NCI-H446 (cell line): Measurements from ENCODE around the gene FUT8.
"Not testable (repeated sequence)": the region's sequence is repeated elsewhere in the genome, so short reads cannot be mapped to it uniquely, and the experiment has no call there.

Experiments
- DNase-seq, 2 experiments: peaks; one replicate each; lab custom pipeline; 2025; lab: John Stamatoyannopoulos, UW

FUT8 gene

GRCh38 chr14:65622703-65623102, 210.2 kb downstream of the FUT8 start:
- DNase-seq, result no peak

DNA sequence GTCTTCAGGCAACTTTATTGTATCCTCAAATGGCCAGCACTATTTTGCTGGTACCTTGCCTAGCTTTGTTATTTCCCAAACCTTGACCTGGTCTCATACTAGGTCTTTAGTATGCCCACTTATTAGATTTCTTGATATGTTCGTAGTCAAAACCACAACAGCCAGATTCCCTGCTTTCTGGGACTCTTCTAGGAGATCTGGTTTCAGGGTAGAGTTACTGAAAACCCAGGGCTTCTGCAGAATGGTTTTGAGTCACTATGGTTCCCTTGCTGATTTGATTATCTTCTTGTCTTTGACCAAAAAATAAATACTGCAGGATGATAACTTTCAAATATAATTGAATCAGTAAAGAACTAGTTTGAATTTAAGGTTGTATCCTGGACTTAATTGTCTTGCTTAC, 211.2 kb downstream of the FUT8 start:
- DNase-seq, result no peak

GRCh38 chr14:65627315-65627714, 214.8 kb downstream of the FUT8 start:
- no peak for DNase-seq

DNA sequence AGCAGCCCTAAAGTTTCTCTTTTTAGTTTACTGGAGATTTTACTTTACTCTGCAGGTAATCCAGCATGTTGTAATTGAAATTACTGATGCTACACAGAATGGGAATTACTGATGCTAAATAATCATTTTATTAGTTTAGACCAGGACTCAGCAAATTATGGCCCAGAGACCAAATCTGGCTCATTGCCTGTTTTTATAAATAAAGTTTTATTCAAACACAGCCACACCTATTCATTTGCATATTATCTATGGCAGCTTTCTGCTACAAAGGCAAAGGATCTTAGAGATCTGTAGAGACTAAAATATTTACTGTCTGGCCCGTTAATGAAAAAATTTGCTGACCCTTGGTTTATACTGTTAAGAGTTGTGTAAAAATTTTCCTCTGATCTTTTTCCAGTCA, 216.1 kb downstream of the FUT8 start:
- no peak for DNase-seq

DNA sequence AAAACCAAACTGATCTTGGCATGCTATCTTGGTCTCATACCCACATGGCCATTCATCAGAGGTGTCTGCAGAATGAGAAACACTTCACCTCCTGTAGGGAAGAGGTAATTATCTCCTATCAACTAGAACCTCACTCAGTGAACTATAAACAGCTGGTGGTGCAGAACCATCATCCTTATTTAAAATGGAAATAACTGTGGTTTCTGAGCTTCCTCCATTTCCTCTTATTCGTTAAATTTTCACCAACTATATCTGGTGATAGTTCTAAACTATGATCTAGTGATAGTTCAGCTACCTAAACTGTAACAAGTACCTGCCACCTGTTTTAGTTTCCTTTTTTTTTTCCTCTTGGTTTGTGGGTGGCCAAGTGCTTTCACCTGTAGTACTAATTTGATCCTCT, 218.5 kb downstream of the FUT8 start:
- DNase-seq, result no peak

DNA sequence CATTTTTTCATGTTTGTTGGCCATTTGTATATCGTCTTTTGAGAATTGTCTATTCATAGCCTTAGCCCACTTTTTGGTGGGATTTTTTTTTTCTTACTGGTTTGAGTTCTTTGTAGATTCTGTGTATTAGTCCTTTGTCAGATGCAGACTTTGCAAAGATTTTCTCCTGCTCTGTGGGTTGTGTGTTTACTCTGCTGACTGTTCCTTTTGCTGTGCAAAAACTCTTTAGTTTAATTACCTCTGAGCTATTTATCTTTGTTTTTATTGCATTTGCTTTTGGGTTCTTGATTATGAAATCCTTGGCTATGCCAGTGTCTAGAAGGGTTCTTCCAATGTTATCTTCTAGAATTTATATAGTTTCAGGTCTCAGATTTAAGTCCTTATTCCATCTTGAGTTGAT, 220.0 kb downstream of the FUT8 start:
- DNase-seq, result no peak

- DNase-seq, result not testable (repeated sequence)
These were observed 221.1 kb downstream of the FUT8 start for GRCh38 chr14:65633666-65634065.

- no peak for DNase-seq
These were observed 225.2 kb downstream of the FUT8 start for GRCh38 chr14:65637780-65638179.

- no peak for DNase-seq
These were observed 226.7 kb downstream of the FUT8 start for GRCh38 chr14:65639216-65639615.

DNA sequence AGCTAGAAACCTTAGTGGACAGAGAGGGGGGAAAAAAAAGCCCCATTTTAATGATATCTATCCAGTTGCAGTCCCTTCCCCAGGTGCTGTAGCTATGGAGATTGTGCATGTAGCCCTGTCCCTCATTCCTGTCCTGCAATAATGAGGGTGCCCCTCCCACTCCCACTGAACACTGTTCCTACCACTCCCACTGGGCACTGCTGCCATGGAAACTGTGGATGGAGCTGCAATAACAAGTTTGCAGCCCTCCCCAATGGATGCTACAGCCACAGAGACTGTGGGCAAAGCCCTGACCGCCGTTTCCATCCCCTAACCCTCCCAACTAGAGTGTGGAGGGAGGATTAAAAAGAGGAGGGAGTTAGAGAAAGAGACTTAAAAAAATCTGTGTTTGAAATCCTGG, 238.3 kb downstream of the FUT8 start:
- no peak for DNase-seq

- DNase-seq, result no peak
These were observed 244.0 kb downstream of the FUT8 start for GRCh38 chr14:65656554-65656953.

DNA sequence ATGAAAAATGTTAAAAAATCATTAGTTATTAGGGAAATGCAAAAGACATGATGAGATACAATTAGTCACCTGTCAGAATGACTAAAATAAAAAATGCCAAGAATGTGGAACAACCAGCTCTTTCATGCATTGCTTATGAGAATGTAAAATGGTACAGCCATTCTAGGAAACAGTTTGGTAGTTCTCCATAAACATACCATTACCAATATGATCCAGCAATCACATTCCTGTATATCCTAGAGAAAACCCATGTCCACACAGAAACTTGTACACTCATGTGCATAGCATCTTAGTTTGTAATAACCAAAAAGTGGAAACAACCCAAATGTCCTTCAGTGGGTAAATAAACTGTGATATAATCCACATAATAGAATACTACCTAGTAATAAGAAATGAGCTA, 245.7 kb downstream of the FUT8 start:
- DNase-seq, result no peak

DNA sequence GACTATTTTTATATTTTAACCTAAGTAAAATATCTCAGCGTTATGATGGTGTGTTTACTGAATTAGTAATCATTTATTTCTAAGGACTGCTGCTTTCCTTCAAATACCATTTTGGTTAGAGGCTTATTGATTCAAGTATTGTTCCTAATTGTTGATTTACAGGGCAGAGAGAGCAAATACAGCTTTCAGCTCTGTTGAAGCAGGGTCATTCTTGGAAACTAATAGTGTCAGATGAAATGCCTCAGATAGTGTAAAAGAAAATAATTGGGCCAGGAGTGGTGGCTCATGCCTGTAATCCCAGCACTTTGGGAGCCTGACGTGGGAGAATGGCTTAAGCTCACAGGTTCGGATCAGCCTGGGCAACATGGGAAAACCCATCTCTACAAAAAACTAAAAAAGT, 249.3 kb downstream of the FUT8 start:
- DNase-seq, result no peak

GRCh38 chr14:65664436-65664835, 251.9 kb downstream of the FUT8 start:
- DNase-seq, result no peak

DNA sequence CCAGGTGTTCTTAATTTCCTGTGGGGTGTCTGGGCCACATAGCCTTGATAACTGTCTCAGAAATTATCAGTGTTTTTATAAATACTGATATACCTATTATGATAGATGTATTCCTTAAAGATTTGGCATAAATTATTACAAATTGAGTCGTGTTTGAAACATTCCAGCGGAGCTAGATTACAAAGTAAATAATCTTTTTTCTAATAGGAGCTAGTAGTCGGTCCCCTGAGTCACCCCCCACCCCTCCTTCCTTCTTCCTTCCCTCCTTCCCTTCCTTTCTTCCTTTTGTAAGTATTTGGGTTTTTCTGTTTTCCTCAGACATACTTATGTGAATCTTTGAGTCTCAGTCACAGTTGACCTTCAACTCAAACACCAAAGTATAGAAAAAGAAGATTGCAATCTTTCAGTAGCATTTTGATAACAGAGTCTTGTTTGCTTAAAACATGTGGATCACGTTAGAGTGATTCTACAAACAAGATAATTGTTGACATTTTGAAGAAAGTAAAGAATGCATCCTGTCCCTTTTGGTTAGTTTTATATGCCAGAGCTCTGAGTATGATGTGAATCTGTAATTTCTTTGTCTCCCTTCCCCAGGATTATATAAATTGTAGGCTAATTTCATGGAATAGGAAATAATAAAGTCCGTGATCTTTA, 264.0 kb downstream of the FUT8 start:
- DNase-seq, result no peak

GRCh38 chr14:65685572-65685971, 273.0 kb downstream of the FUT8 start:
- no peak for DNase-seq

- no peak for DNase-seq
These were observed 274.2 kb downstream of the FUT8 start for GRCh38 chr14:65686761-65687160.

DNA sequence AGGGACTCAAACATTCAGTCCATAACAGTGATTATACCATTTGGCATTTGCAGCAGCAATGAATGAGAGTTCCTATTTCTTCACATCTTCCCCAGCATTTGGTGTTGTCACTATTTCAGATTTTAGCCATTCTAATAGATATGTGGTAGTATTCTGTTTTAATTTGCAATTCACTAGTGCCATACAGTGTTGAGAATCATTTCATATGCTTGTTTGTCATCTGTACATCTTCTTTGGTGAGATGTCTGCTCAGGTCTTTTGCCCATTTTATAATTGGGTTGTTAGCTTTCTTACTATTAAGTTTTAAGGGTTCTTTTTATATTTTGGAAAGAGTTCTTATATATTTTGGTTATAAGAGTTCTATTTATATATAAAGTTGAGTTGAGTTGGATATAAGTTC, 276.5 kb downstream of the FUT8 start:
- no peak for DNase-seq

GRCh38 chr14:65692566-65692965, 280.0 kb downstream of the FUT8 start:
- not testable (repeated sequence) for DNase-seq

DNA sequence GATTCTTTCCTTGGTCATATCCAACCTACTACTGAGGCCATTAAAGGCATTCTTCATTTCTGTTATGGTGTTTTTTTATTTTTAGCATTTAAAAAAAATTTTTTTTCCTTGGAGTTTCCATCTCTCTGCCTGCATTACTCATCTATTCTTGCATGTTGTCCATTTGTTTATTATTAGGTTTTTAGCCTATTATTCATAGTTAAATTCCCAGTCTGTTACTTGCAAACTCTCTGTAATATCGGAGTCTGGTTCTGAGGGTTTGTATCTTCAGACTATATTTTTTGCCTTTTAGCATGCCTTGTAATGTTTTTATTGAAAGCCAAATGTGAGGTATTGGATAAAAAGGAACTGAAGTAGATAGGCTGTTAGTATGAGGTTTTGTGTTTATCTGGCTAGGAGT, 284.3 kb downstream of the FUT8 start:
- no peak for DNase-seq

- DNase-seq, result no peak
These were observed 291.0 kb downstream of the FUT8 start for GRCh38 chr14:65703521-65703920.

- no peak for DNase-seq
These were observed 291.5 kb downstream of the FUT8 start for GRCh38 chr14:65703996-65704395.

- peak in 1 of 2 experiments; percentile 12 for DNase-seq
These were observed 291.9 kb downstream of the FUT8 start for GRCh38 chr14:65704437-65704836.

DNA sequence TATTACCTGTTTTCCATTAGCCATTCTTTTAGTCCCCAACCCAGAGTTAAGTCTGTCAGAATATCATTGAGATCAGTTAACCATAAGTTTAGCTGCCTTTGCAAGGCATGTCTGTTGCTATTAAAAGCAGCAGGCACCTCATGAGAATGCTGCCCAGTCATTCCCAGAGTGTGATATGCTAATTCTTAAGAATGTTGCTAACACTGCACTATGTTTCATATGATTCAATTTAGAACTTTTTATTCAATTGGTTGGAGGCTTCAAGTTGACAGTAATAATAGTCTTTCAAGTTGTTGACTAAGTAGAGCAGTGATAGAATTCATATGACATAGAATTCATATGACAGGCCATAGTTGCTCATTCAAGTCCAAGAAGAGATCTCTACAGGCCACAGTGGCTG, 292.3 kb downstream of the FUT8 start:
- no peak for DNase-seq

GRCh38 chr14:65709576-65709975, 297.0 kb downstream of the FUT8 start:
- peak in 1 of 2 experiments; percentile 2 for DNase-seq
